Neural progenitor cell (in vitro differentiated cells): ENCODE measurements around the gene WASHC4. TPM values are rescaled to one million over a fixed set of nuclear protein-coding genes. Genes with fewer than 3 reads are reported as not detected.

Experiments
- DNase-seq: peaks from one replicate; pipeline ENCODE4 v3.0.0-alpha.2; 2016; ENCODE audit warnings: low spot score
- H2AFZ ChIP-seq: fragments of 200-600 bp; sonication (generic); replicated peaks from 2 replicates; pipeline ENCODE4 v1.6.1; 2016; ENCODE audit warnings: antibody characterized with exemption
- H3F3A ChIP-seq: fragments of 200-600 bp; sonication (generic); 2 replicates; pipeline ENCODE4 v1.6.1; 2016; ENCODE audit warnings: antibody characterized with exemption, low read depth
- H3K27ac ChIP-seq: fragments of 200-600 bp; sonication (generic); 2 replicates; pipeline ENCODE4 v1.5.1; 2016; ENCODE audit warnings: mild to moderate bottlenecking
- H3K27me3 ChIP-seq: fragments of 200-600 bp; sonication (generic); 2 replicates; pipeline ENCODE4 v1.6.1; 2016; ENCODE audit warnings: mild to moderate bottlenecking, moderate library complexity
- H3K36me3 ChIP-seq: fragments of 200-600 bp; sonication (generic); 2 replicates; pipeline ENCODE4 v1.5.1; 2016
- H3K4me1 ChIP-seq: fragments of 200-600 bp; sonication (generic); 2 replicates; pipeline ENCODE4 v1.6.1; 2016; ENCODE audit warnings: mixed run types
- H3K4me2 ChIP-seq: fragments of 200-600 bp; sonication (generic); 2 replicates; pipeline ENCODE4 v1.6.1; 2016
- H3K4me3 ChIP-seq: fragments of 200-600 bp; sonication (generic); 2 replicates; pipeline ENCODE4 v1.5.1; 2016
- H3K79me2 ChIP-seq: fragments of 200-600 bp; sonication (generic); 2 replicates; pipeline ENCODE4 v1.6.1; 2016; ENCODE audit warnings: low read depth
- H3K9ac ChIP-seq: fragments of 200-600 bp; sonication (generic); 2 replicates; pipeline ENCODE4 v1.6.1; 2016
- H3K9me3 ChIP-seq: fragments of 200-600 bp; sonication (generic); 2 replicates; pipeline ENCODE4 v1.5.1; 2016; ENCODE audit warnings: low read depth
- H4K20me1 ChIP-seq: fragments of 200-600 bp; sonication (generic); 2 replicates; pipeline ENCODE4 v1.6.1; 2016; ENCODE audit warnings: low read depth
- H3K27ac Mint-ChIP-seq: 3 replicates; pipeline ENCODE4 v1.8.0; 2021; ENCODE audit warnings: mixed read lengths
- H3K27me3 Mint-ChIP-seq: 2 replicates; pipeline ENCODE4 v1.8.0; 2022; ENCODE audit warnings: low read depth, mild to moderate bottlenecking, inconsistent platforms, moderate library complexity, mixed read lengths; ENCODE audit not compliant: insufficient read depth
- H3K36me3 Mint-ChIP-seq: 3 replicates; pipeline ENCODE4 v1.8.0; 2021; ENCODE audit warnings: mixed read lengths
- H3K4me1 Mint-ChIP-seq: 3 replicates; pipeline ENCODE4 v1.8.0; 2021; ENCODE audit warnings: mixed read lengths
- H3K4me3 Mint-ChIP-seq: 3 replicates; pipeline ENCODE4 v1.8.0; 2021; ENCODE audit warnings: mild to moderate bottlenecking, moderate library complexity, mixed read lengths
- H3K9me3 Mint-ChIP-seq: 3 replicates; pipeline ENCODE4 v1.8.0; 2020; ENCODE audit warnings: mixed read lengths
- EZH2 ChIP-seq: fragments of 200-600 bp; sonication (generic); IDR thresholded peaks from 2 replicates; pipeline ENCODE4 v1.6.1; 2017; ENCODE audit warnings: antibody characterized with exemption, mild to moderate bottlenecking, moderate library complexity
- EZH2phosphoT487 ChIP-seq: fragments of 200-600 bp; sonication (generic); IDR thresholded peaks from 2 replicates; pipeline ENCODE4 v1.6.1; 2017; ENCODE audit warnings: antibody characterized with exemption
- total RNA-seq: library from RNA; depleted of rRNA; stranded (reverse); fragments of >200 nt; gene quantifications from 2 replicates; pipeline ENCODE4 v1.2.3, GENCODE V29; 2015; ENCODE audit warnings: low replicate concordance
- TF ChIP-seq, protein P1 (sequence below): fragments of 200-600 bp; sonication (generic); IDR thresholded peaks from 2 replicates; pipeline ENCODE4 v1.5.1; 2017; ENCODE audit warnings: antibody characterized with exemption, mild to moderate bottlenecking

The WASHC4 gene
- total RNA-seq, 1 donor from 2014 or later, result 81.1 TPM

DNA sequence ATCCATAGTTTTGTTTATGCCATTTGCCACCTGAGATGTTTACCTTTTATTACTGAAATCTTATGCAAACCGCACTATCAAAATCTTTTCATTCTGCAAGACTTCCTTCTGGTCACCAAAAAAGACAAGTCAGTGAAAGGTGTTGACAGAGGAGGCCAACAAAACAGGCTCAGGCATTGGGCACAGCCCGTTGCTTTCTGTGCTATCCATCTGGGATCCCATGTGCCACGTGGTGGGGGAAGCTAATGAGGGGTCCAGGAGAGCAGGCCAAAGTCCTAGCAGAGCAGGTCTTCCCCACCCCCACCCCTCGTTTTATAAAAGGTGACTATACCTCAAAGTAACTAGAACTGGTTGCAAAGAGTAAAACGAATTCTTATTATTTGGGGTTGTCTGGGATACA, 24.5 kb upstream of the WASHC4 start:
- DNase-seq, result no peak
- Histone ChIP-seq H3K9me3 (no peaks in the 10 kb centered on the region), H3K4me2 (peak overlapping the region; percentile 99), H3K4me1 (peaks cover 15% of the 10 kb centered on the region), H3K27me3 (peaks cover 39% of the 10 kb centered on the region), H3K27ac (no peak overlapping the region), H2AFZ (no peak overlapping the region), H3K36me3 (no peaks in the 10 kb centered on the region), H3F3A (peaks cover 12% of the 10 kb centered on the region), H3K4me3 (no peak overlapping the region), H3K9ac (no peak overlapping the region), H4K20me1 (no peaks in the 10 kb centered on the region), H3K79me2 (no peaks in the 10 kb centered on the region)
- Mint-ChIP-seq H3K27me3 (peaks cover 9% of the 10 kb centered on the region), H3K4me3 (peak overlapping the region; percentile 10), H3K36me3 (no peaks in the 10 kb centered on the region), H3K27ac (no peak overlapping the region), H3K4me1 (peaks cover 9% of the 10 kb centered on the region), H3K9me3 (peaks cover 8% of the 10 kb centered on the region)
- TF ChIP-seq, protein P1, sequence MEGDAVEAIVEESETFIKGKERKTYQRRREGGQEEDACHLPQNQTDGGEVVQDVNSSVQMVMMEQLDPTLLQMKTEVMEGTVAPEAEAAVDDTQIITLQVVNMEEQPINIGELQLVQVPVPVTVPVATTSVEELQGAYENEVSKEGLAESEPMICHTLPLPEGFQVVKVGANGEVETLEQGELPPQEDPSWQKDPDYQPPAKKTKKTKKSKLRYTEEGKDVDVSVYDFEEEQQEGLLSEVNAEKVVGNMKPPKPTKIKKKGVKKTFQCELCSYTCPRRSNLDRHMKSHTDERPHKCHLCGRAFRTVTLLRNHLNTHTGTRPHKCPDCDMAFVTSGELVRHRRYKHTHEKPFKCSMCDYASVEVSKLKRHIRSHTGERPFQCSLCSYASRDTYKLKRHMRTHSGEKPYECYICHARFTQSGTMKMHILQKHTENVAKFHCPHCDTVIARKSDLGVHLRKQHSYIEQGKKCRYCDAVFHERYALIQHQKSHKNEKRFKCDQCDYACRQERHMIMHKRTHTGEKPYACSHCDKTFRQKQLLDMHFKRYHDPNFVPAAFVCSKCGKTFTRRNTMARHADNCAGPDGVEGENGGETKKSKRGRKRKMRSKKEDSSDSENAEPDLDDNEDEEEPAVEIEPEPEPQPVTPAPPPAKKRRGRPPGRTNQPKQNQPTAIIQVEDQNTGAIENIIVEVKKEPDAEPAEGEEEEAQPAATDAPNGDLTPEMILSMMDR, result no peak
- TF ChIP-seq EZH2, result no peak
- no peak for TF ChIP-seq EZH2phosphoT487

DNA sequence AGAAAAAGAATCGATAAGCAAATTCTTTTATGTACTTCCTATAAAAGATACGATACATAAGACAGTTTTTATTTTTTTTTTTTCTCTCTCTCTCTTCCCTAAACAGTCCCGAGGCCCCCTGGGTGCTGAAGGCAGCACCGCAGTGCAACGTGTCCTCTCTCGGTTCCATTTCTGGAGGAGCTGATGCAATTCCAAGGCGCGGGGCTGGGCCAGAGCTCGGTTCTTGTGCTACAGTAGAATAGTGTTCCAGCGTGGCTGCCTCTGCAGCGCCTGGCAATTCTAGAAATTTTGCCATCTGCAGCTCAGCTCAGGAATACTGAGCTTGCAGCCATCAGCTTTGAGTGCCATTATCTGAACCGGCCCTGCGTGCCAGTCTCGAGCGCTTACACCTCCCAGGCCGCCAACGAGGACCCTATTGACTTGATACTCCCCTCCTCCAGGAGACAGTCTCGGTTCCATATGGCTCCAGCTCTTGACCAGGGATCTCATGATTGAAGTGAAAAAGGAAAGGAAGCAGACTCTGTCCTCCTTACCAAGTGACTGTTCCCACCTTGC, 23.9 kb upstream of the WASHC4 start:
- TF ChIP-seq, protein P1, result no peak
- TF ChIP-seq EZH2 (no peak), EZH2phosphoT487 (no peak)
- no peaks in the 10 kb centered on the region for H4K20me1 ChIP-seq
- no peak overlapping the region for H3K27ac ChIP-seq
- H3K27me3 ChIP-seq, result peaks cover 39% of the 10 kb centered on the region
- no peaks in the 10 kb centered on the region for H3K36me3 ChIP-seq
- no peaks in the 10 kb centered on the region for H3K9me3 ChIP-seq
- H3F3A ChIP-seq, result peaks cover 12% of the 10 kb centered on the region
- Mint-ChIP-seq H3K4me3 (peak overlapping the region; percentile 87), H3K9me3 (peaks cover 8% of the 10 kb centered on the region), H3K36me3 (no peaks in the 10 kb centered on the region), H3K27me3 (peaks cover 9% of the 10 kb centered on the region), H3K4me1 (peaks cover 9% of the 10 kb centered on the region), H3K27ac (peak overlapping the region; percentile 22)
- peak overlapping the region; percentile 99 for H3K4me2 ChIP-seq
- H3K79me2 ChIP-seq, result no peaks in the 10 kb centered on the region
- no peak overlapping the region for H3K9ac ChIP-seq
- peak overlapping the region; percentile 67 for H3K4me3 ChIP-seq
- DNase-seq, result peak; percentile 34
- H2AFZ ChIP-seq, result peak overlapping the region; percentile 99
- H3K4me1 ChIP-seq, result peaks cover 13% of the 10 kb centered on the region

DNA sequence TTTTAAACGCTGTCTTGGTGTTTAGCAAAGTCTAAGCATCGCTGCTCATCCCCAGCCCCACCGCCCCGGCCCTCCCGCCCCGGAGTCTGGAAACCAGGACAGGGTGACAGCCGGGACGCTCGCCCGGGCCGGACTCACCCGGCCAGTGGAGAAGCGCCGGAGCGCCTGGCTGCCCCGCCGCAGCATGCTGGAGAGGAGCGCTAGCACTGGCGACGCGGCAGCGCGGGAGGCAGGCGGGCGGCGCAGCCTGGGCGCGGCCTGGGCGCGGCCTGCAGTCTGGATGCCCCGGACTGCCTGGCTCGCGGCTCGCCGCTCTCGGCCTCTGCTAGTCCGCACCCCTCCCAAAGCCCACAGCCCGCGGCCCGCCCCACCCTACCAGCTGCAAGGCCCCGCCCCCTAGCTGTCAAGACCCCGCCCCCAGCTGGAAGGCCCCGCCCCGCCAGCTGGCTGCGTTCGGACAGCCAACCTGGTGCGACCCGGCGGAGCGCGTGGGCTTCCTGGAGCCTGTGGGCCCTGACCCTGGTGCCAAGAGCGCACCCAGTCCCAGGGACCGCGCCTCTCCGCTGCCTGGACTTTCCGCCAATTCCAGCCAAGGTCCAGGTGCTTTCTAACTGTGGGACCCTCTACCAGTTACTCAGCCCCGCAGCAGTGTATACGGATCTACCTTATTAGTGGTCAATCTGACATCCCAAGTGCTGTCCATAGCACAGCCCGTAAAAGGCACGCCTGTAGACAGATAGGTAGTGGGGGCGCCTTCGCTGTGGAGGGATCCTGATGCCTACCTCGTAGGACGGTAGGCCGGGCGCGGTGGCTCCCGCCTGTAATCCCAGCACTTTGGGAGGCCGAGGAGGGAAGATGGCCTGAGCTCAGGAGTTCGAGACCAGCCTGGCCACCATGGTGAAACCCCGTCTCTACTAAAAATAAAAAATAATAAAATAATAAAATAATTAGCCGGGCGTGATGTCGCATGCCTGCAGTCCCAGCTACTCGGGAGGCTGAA, 23.0 kb upstream of the WASHC4 start, which contains the start of gene ALDH1L2:
TSS of gene ALDH1L2 (minus strand) at position 208 of the 1,000 bp plus-strand sequence. CDS start at position 186, 22 bp downstream.
- TF ChIP-seq EZH2phosphoT487, result no peak
- TF ChIP-seq EZH2, result no peak
- TF ChIP-seq, protein P1, result no peak
- Histone ChIP-seq H3K36me3 (no peaks in the 10 kb centered on the region), H3K4me1 (peaks cover 8% of the 10 kb centered on the region), H3K9ac (no peak within 1 kb of the TSS), H2AFZ (peak within 1 kb of the TSS; percentile 99), H3K9me3 (no peaks in the 10 kb centered on the region), H3K4me3 (peak within 1 kb of the TSS; percentile 67), H3K27ac (no peak within 1 kb of the TSS), H4K20me1 (no peaks in the 10 kb centered on the region), H3K79me2 (no peaks in the 10 kb centered on the region), H3F3A (peaks cover 12% of the 10 kb centered on the region), H3K27me3 (peaks cover 39% of the 10 kb centered on the region), H3K4me2 (peak within 1 kb of the TSS; percentile 99)
- peak within 1 kb of the TSS; percentile 87 for H3K4me3 Mint-ChIP-seq
- peak within 1 kb of the TSS; percentile 22 for H3K27ac Mint-ChIP-seq
- peaks cover 8% of the 10 kb centered on the region for H3K9me3 Mint-ChIP-seq
- H3K36me3 Mint-ChIP-seq, result no peaks in the 10 kb centered on the region
- DNase-seq, result peak; percentile 93
- H3K4me1 Mint-ChIP-seq, result peaks cover 9% of the 10 kb centered on the region
- H3K27me3 Mint-ChIP-seq, result peaks cover 9% of the 10 kb centered on the region
